GM12891 (cell line): Measurements from ENCODE around the gene DAB2IP.

ENCODE experiments used
- POLR2A ChIP-seq: IDR thresholded peaks from 2 replicates; pipeline ENCODE4 v1.6.1; 2011; ENCODE audit warnings: low read depth, low read length, control low read depth
- POLR2AphosphoS5 ChIP-seq: IDR thresholded peaks from 2 replicates; pipeline ENCODE4 v1.6.1; 2011; ENCODE audit warnings: low read depth, low read length, control low read depth

- no peak for TF ChIP-seq POLR2A
- no peak for TF ChIP-seq POLR2AphosphoS5
These were observed 62.1 kb downstream of the DAB2IP start for GRCh38 chr9:121713400-121714070.
